Measurements from ENCODE around the gene GGN. TPM values are rescaled to one million over a fixed set of nuclear protein-coding genes. Genes with fewer than 3 reads are reported as not detected.

GGN gene
- total RNA-seq, 1 donor from 2014 or later, result 46.9 TPM

GRCh38 chr19:38336638-38337359, 51.0 kb downstream of the GGN start:
- peaks cover 0 to 18% of the 10 kb centered on the region in 2 donors for H3K4me1 ChIP-seq
- DNase-seq (ENCODE audit: low spot score in 2 of 2), result peak; percentile 86 to 98
- H3K9me3 ChIP-seq, result no peaks in the 10 kb centered on the region
- TF ChIP-seq CTCF (IDR thresholded peaks at IDR 0.05), result no peak
- H3K4me3 ChIP-seq, result peak overlapping the region; percentile 70 to 72
- H3K36me3 ChIP-seq, result no peaks in the 10 kb centered on the region
- H3K27ac ChIP-seq, result peak overlapping the region; percentile 96 to 99
- intact Hi-C loops (cut with DNase I), result loop anchor here (1.0 to 5.0 kb wide), 6 partner anchors 38 to 514 kb away; partner anchors contain the start of genes FAM98C, GGN, PSMD8 and SPRED3
- H3K27me3 ChIP-seq, result no peaks in the 10 kb centered on the region

- Histone ChIP-seq H3K27ac (peak overlapping the region; percentile 96 to 99), H3K36me3 (peaks cover 0 to 4% of the 10 kb centered on the region in 2 donors), H3K27me3 (no peaks in the 10 kb centered on the region), H3K9me3 (no peaks in the 10 kb centered on the region), H3K4me3 (peak overlapping the region; percentile 70 to 72), H3K4me1 (peaks cover 0 to 18% of the 10 kb centered on the region in 2 donors)
- peak; percentile 90 to 98 for DNase-seq (ENCODE audit: low spot score in 2 of 2)
- TF ChIP-seq CTCF (IDR thresholded peaks at IDR 0.05), result no peak
- intact Hi-C loops (cut with DNase I), result loop anchor here (1.0 to 5.0 kb wide), 9 partner anchors 21 to 515 kb away; partner anchors contain the start of genes FAM98C, GGN, PSMD8 and SPRED3
Observed at GRCh38 chr19:38335949-38336637, 51.7 kb downstream of the GGN start.

Other genes starting within 250 kb of the GGN start
- gene DPF1, start 163.8 kb downstream of the GGN start, total RNA-seq, result not detected
- gene PPP1R14A, start 131.7 kb downstream of the GGN start, total RNA-seq, result 1,072 TPM
- 193 TPM for gene SPINT2, start 123.5 kb downstream of the GGN start, total RNA-seq
- gene C19orf33, start 83.8 kb downstream of the GGN start, total RNA-seq, result not detected
- gene YIF1B, start 72.1 kb downstream of the GGN start, total RNA-seq, result 24.7 TPM
- gene KCNK6, start 68.2 kb downstream of the GGN start, total RNA-seq, result 22.8 TPM
- 2.9 TPM for gene CATSPERG, start 52.2 kb downstream of the GGN start, total RNA-seq
- gene PSMD8, start 13.5 kb downstream of the GGN start, total RNA-seq, result 235 TPM
- 18.3 TPM for gene SPRED3, start 663 bp upstream of the GGN start, total RNA-seq
- gene FAM98C, start 15.1 kb upstream of the GGN start, total RNA-seq, result 11.1 TPM
- gene RASGRP4, start 38.2 kb upstream of the GGN start, total RNA-seq, result 0.64 TPM
- 1.5 TPM for gene RYR1, start 45.7 kb upstream of the GGN start, total RNA-seq
- 15.1 TPM for gene MAP4K1, start 229.9 kb upstream of the GGN start, total RNA-seq
- gene EIF3K, start 231.2 kb upstream of the GGN start, total RNA-seq, result 696 TPM